Measurements from ENCODE around the gene COPS7B. TPM values are rescaled to one million over a fixed set of nuclear protein-coding genes. Genes with fewer than 3 reads are reported as not detected.
"Not testable (repeated sequence)": the region's sequence is repeated elsewhere in the genome, so short reads cannot be mapped to it uniquely, and the experiment has no call there.

COPS7B gene
- 40.6 and 56.4 TPM in 2 replicates for total RNA-seq (2014; rRNA removed; shearing (Covaris generic); ENCODE audit: low replicate concordance)

- no peaks in the 10 kb centered on the region for H3K27me3 ChIP-seq
- H3K4me3 ChIP-seq = peak within 1 kb of the TSS; percentile 84
- peaks cover 28% of the 10 kb centered on the region for H3K36me3 ChIP-seq
- DNase-seq = peak; percentile 88
- no peaks in the 10 kb centered on the region for H3K9me3 ChIP-seq
These were observed at the start of gene COPS7B for GRCh38 chr2:231786177-231786916. TSS of gene COPS7B (plus strand) at chr2:231786445. CDS start at chr2:231788571, 2,126 bp downstream.

- Histone ChIP-seq H3K4me3 (no peak overlapping the region), H3K9me3 (no peaks in the 10 kb centered on the region), H3K36me3 (no peaks in the 10 kb centered on the region; the same call in 1 of the 2 replicates), H3K27me3 (no peaks in the 10 kb centered on the region)
- DNase-seq = no peak
These were observed 48.5 kb upstream of the COPS7B start for GRCh38 chr2:231737761-231738160.

GRCh38 chr2:231743376-231744116 is 42.7 kb upstream of the COPS7B start:
- Histone ChIP-seq H3K4me3 (no peak overlapping the region), H3K27me3 (no peaks in the 10 kb centered on the region), H3K36me3 (no peaks in the 10 kb centered on the region), H3K9me3 (no peaks in the 10 kb centered on the region)
- no peak for DNase-seq

GRCh38 chr2:231745303-231746038 is 40.8 kb upstream of the COPS7B start:
- Histone ChIP-seq H3K4me3 (no peak overlapping the region), H3K27me3 (no peaks in the 10 kb centered on the region), H3K36me3 (no peaks in the 10 kb centered on the region), H3K9me3 (no peaks in the 10 kb centered on the region)
- no peak for DNase-seq

- not testable (repeated sequence) for H3K4me3 ChIP-seq, DNase-seq, H3K9me3 ChIP-seq, H3K27me3 ChIP-seq, H3K36me3 ChIP-seq
These were observed 37.9 kb upstream of the COPS7B start for GRCh38 chr2:231748153-231748896.

GRCh38 chr2:231749016-231749415 is 37.2 kb upstream of the COPS7B start:
- DNase-seq, H3K9me3 ChIP-seq, H3K27me3 ChIP-seq, H3K4me3 ChIP-seq, H3K36me3 ChIP-seq: not testable (repeated sequence)

- Histone ChIP-seq H3K4me3 (no peak overlapping the region), H3K36me3 (no peaks in the 10 kb centered on the region; the same call in 1 of the 2 replicates), H3K9me3 (no peaks in the 10 kb centered on the region), H3K27me3 (no peaks in the 10 kb centered on the region)
- DNase-seq = no peak
These were observed 35.0 kb upstream of the COPS7B start for GRCh38 chr2:231751042-231751815.

GRCh38 chr2:231752061-231752460 is 34.2 kb upstream of the COPS7B start:
- no peaks in the 10 kb centered on the region; the same call in 1 of the 2 replicates for H3K36me3 ChIP-seq
- H3K27me3 ChIP-seq = no peaks in the 10 kb centered on the region
- DNase-seq = no peak
- no peaks in the 10 kb centered on the region for H3K9me3 ChIP-seq
- H3K4me3 ChIP-seq = no peak overlapping the region

GRCh38 chr2:231761735-231762134 is 24.5 kb upstream of the COPS7B start:
- Histone ChIP-seq H3K27me3 (no peaks in the 10 kb centered on the region), H3K36me3 (no peaks in the 10 kb centered on the region), H3K9me3 (no peaks in the 10 kb centered on the region), H3K4me3 (no peak overlapping the region)
- no peak for DNase-seq

- Histone ChIP-seq H3K4me3 (no peak overlapping the region), H3K36me3 (no peaks in the 10 kb centered on the region), H3K27me3 (no peaks in the 10 kb centered on the region), H3K9me3 (no peaks in the 10 kb centered on the region)
- DNase-seq = no peak
These were observed 22.1 kb upstream of the COPS7B start for GRCh38 chr2:231764124-231764523.

GRCh38 chr2:231764760-231765159 is 21.5 kb upstream of the COPS7B start:
- no peak for DNase-seq
- H3K9me3 ChIP-seq = no peaks in the 10 kb centered on the region
- H3K27me3 ChIP-seq = no peaks in the 10 kb centered on the region
- H3K36me3 ChIP-seq = no peaks in the 10 kb centered on the region
- H3K4me3 ChIP-seq = no peak overlapping the region

- no peak overlapping the region for H3K4me3 ChIP-seq
- H3K27me3 ChIP-seq = no peaks in the 10 kb centered on the region
- H3K9me3 ChIP-seq = no peaks in the 10 kb centered on the region
- H3K36me3 ChIP-seq = no peaks in the 10 kb centered on the region
- no peak for DNase-seq
These were observed 20.7 kb upstream of the COPS7B start for GRCh38 chr2:231765496-231765929.

- no peak for DNase-seq
- no peaks in the 10 kb centered on the region for H3K9me3 ChIP-seq
- H3K4me3 ChIP-seq = no peak overlapping the region
- no peaks in the 10 kb centered on the region for H3K36me3 ChIP-seq
- no peaks in the 10 kb centered on the region for H3K27me3 ChIP-seq
These were observed 16.8 kb upstream of the COPS7B start for GRCh38 chr2:231769170-231770136.

GRCh38 chr2:231780123-231780908 is 5.9 kb upstream of the COPS7B start:
- Histone ChIP-seq H3K4me3 (peak overlapping the region; percentile 96), H3K9me3 (no peaks in the 10 kb centered on the region), H3K27me3 (no peaks in the 10 kb centered on the region), H3K36me3 (no peaks in the 10 kb centered on the region)
- peak; percentile 12 for DNase-seq

All from MG63 (cell line).